NCI-H1105 treated with DMSO at 0.1 percent for 48 hours (cell line): Measurements from ENCODE around the gene UBE2J2.
"Not testable (repeated sequence)": the region's sequence is repeated elsewhere in the genome, so short reads cannot be mapped to it uniquely, and the experiment has no call there.

Experiments
- DNase-seq: peaks from one replicate; lab custom pipeline; 2025; lab: John Stamatoyannopoulos, UW

The UBE2J2 gene

DNA sequence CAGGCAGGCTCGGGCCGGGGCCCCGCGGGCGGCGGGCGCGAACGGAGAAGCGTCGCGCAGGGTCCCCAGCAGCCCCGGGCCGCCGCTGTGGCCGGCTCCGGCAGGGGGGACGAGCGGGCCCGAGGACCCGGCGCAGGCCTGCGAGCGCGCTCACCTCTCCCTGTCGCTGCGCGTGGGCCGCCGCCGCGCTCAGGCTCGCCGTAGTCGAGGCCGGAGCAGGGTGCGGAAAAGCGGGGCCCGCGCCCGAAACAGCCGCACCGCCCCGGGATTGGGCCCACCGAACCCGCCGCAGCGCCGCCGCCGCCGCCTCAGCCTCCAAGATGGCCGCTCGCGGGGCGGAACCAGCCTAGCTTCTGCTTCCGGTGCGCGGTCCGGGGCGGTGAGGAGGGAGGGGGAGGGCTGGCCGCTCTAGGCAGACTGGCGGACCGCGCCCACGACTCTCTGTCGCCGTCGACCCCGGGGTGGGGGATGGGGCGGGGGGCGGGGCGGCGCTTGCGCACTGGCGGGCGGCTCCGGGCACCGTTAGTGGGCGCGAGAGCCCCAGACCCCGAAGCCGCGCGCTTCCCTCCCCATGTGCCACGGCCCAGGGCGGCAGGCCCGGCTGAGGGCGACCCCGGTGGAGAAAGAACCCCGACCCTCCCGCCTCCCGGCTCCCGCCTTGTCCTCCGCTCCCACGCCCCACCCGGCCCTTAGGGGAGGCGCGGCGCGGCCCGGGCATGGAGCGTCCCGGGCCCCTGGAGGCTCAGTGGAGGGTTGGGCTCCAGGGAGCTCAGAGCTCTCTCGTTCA, at the start of gene UBE2J2:
UBE2J2 (minus strand) TSS at position 343 of the 787 bp plus-strand sequence. CDS start 5,862 bp downstream, outside the sequence.
- DNase-seq = peak; percentile 86

DNA sequence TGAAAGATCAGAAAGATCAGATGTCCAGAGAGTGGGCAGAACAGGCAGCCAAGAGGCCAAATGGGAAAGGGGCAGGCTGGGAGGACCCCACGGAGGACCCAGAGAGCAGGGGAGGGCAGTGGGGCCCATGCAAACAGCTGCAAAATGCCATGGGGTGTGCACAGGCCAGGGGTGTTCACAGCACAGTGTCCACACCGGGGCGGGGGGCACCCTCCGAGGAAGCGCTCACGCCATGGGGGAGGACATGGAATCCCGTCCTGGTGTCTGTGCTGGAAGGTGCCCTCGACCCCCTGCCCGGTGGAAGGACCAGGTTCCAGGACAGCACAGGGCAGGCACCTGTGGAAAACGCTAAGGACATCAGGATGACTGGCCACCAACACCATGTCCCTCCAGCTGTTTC, 49.3 kb upstream of the UBE2J2 start:
- no peak for DNase-seq

DNA sequence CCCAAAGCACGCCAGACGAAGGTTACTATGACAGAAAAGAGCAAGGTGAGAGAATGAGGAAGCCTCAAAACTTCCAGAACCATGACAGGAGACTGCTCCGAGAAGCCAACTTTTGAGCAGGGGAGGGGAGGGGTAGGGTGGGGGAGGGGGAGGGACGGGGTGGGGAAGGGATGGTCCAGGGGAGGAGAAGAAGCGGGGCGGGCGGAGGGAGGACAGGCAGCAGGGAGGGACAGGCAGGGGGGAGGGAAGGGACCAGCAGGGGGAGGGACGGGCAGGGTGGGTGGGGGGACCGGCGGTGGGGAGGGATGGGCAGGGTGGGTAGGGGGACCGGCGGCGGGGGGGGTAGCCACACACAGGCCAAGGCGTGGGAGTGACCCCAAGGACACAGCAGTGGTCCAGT, 48.8 kb upstream of the UBE2J2 start:
- DNase-seq = no peak

DNA sequence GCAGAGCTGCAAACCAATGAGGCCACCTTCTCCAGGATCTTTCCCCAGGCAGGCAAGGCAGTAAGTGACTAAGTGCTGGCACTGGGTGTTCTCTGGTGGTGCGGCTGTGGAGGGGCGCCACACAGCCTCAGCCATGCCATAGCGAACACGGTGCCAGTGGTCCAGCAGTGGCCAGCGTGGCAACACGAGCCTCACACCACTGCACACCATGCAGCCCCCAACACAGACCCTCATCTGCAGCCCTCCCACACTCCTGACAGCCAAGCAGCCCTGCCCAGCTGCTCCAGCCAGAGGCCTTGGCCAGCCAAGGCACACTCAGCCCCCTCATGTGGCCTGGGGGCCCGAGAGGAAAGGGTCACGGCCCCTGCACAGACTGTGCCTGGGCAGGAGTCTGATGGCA, 47.8 kb upstream of the UBE2J2 start:
- DNase-seq = no peak

DNA sequence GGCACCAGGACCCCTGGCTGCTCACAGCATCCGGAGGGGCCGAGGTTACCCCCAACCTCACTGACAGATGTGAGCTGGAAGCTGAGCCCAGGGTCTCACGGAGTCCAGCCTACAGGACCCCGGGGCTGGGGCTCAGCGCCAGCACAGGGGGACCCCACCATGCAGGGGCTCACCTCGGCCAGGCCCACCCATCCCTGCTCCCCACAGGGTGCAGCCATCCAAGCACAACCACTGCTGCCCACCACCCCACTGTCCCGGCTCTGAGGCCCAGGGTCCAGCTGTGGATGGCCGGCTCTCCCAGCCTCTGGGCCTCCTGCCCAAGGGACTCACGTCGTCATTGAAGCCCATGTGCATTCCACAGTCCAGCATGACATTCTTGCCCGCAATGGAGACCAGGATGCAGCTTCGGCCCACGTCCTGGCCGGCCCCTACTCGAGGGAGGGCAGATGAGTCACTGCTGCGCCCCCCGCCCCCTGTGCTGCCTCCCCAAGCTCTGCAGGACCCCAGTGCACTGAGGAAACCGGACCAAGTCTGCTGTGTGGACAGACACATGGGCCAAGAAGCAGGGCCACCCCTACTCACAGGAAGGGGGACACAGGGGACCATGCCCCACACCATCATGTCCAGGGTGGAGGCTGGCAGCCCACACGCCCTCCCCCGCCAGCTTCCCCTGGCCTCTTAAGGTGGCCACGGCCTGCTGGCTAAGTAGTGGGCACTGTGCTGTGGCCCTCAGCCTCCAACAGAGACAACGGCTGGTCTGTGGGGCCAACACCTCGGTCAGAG, 47.2 kb upstream of the UBE2J2 start:
- DNase-seq = no peak

DNA sequence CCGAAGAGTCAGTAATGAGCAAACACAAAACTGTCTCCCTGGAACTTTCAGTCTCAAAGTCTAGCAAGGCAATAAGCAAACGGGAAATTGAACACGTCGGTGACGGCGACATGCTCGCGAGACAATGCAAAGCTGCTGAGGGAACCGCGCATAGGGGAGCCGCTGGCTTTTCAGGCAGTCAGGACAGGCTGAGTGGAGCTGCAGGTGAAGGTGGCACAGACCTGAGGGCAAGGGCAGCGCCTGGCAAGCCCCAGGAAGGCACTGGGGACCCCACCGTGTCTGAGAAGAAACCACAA, 45.9 kb upstream of the UBE2J2 start:
- no peak for DNase-seq

DNA sequence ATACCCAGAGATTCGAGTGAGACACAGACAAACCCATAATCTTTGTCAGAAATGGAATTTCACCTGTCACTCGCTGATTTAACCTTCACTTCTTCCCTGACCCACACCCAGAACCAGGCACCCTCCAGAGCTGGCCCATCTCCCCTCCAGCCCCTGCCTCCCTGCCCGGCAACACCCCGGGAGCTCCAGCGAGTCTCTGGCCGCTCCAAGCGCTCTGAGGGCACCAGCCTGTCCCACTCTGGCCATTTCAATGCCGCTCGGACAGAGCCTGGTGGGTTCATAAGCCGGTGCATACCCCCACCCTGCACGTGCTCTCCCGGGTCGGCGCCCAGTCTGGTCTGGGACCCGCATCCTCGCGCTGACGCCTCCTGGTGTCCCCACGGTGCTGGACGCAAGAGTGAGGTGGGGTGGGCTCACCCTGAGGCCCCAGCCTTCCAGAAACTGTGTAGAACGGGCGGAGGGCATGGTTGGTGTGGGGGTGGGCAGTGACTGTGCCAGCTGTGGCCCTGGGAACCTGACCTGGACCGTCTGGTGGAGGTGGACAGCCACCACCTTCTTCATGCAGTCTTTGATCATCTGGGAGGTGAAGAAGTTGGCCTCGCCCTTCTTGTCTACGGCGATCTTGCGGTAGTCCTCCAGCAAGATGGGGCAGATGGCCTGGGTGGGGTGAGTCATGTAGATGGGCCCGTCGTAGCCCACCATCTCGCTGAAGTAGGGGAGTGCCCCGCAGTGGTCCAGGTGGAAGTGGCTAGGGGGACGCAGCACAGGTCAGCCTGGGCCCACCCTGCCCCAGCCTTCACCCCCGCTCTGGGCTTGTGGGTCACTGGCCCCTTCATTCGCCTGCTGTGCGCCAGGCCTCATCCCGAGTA, 45.4 kb upstream of the UBE2J2 start:
- DNase-seq = no peak

DNA sequence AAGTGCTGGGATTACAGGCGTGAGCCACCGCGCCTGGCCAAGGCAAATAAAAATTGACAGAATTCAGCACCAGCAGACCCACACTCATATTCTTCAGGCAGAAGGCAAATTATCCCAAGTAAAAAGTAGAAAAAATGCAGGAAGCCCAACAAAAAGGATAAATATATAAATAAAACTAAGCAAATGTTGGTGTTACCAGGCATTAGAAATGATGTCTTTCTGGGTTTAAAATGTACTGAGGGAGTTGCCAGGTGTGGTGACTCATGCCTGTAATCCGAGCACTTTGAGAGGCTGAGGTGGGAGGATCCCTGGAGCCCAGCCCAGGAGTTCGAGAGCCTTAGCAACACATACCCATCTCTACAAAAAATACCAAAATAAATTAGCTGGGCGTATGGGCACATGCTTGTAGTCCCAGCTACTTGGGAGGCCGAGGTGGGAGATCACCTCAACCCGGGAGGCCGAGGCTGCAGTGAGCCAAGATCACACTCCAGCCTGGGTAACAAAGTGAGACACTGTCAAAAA, 44.5 kb upstream of the UBE2J2 start:
- peak; percentile 66 for DNase-seq

DNA sequence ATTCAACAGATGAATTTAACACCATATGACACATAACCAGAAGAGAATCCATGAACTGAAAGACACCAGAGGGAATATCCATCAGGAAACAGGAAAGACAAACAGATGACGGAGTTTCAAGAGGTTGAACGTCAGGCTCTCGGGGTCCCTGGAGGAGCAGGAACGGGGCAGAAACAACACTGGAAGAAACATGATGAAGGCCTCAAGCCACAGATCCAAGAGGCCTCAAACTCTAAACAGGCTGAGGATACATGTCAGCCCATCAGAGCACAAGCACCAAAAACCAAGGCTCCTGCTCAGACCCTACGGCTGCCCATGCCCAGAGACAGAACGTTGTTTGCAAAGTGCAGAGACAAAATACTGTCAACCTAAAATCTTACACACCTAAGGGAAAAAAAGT, 43.8 kb upstream of the UBE2J2 start:
- DNase-seq = no peak

DNA sequence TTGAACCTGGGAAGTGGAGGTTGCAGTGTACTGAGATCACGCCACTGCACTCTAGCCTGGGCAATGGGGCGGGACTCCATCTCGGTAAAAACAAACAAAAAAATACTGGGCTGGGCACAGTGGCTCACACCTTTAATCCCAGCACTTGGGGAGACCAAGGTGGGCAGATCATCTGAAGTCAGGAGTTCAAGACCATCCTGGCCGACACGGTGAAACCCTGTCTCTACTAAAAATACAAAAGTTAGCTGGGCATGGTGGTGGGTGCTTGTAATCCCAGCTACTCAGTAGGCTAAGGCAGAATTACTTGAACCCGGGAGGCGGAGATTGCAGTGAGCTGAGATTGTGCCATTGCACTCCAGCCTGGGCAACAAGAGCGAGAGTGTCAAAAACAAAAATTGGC, 42.5 kb upstream of the UBE2J2 start:
- not testable (repeated sequence) for DNase-seq

DNA sequence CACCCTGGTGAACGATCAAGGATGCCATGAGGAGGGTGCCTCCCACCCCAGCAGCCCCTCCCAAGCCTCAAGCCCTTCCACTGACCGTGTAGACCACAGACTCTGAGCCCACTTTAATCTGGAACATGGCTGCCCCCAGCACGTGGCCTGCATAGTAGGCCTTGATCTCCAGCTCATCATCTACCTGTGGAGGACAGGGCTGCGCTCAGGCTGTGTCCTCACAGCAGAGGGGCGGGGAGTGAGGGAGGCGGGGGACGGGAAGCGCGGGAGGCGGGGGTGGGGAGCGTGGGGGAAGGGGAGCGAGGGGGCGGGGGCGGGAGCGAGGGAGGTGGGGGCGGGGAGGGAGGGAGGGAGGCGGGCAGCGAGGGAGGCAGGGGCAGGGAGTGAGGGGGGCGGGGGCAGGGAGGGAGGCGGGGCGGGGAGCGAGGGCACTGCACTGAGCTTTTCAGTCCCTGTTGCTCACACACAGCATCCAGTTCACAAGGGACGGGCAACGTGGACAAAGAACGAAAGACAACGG, 41.8 kb upstream of the UBE2J2 start:
- no peak for DNase-seq

DNA sequence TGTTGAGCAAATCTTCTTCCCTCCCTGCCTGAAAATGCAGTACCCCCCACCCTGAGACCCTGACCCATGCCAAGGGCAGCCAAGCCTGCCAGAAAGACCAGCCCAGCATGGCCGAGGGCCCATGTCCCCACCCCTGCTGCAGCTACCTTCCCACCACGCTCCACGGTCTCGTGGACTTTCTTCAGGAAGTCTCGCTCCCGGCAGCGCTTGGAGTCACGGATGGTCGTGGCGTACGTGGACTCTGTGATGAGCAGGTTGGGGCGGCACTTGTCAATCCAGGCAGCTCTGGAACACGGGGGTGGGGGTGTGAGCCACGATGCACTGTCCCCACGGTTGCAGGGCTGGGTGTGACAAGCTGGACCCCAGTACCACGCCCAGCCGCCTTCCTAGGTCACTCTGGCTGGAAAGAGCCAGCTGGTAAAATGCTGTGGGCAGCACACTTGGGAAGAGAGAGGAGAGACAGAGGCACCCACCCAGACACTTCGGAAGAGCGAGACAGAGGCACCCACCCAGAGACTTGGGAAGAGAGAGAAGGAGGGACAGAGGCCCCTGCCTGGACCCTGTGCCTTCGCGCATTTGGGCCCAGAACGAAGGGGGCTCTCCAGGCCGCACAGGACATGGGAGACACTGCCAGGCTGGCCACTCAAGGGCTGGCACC, 41.2 kb upstream of the UBE2J2 start:
- DNase-seq = no peak

DNA sequence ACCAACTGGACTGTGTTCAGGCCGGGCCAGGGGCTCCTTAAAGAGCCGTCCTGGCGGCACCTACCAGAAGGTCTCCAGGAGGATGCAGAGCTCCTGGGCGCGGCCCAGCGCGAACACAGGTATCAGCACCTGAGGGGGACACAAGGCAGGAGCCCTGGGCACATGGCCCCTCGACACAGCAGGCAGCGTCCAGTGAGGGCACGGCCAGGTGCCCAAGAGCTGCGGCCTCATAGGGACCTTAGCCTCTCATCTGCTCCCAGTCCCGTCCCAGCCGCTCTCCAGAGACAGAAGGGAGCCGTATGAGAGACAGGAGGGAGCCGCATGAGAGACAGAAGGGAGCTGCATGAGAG, 40.6 kb upstream of the UBE2J2 start:
- DNase-seq = no peak

DNA sequence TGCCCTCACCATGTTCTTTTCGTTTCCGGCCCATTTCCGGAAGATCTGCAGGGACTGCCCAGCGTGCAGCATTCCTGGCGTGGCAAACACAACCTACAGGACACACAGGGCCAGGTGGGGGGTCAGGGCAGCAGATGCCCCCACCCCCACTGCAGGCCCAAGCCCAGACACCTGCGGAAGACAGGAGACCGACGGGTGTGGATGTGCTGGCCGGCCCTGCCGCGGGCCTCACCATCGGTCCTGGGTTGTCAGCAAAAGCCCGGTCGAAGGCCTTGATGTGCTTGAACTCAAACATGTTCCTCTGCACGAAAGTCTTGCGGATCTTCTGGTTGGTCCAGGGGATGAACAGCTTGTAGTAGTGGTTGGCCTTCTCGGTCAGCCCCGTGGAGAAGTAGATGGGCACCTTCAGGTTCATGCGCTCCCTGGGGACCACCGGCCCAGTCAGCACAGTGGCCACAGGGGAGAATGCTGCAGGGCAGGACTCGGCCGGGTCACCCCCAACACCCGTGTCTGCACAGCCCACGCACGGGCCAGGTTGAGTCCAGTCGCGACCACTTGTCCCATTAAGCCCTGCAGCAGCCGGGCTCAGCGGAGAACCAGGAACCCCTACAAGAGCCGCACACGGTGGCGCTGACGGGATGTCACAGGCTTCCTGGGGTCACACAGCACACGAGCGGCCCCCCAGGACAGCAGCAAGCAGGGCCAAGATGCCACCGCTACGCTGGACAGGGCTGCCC, 40.0 kb upstream of the UBE2J2 start:
- no peak for DNase-seq

DNA sequence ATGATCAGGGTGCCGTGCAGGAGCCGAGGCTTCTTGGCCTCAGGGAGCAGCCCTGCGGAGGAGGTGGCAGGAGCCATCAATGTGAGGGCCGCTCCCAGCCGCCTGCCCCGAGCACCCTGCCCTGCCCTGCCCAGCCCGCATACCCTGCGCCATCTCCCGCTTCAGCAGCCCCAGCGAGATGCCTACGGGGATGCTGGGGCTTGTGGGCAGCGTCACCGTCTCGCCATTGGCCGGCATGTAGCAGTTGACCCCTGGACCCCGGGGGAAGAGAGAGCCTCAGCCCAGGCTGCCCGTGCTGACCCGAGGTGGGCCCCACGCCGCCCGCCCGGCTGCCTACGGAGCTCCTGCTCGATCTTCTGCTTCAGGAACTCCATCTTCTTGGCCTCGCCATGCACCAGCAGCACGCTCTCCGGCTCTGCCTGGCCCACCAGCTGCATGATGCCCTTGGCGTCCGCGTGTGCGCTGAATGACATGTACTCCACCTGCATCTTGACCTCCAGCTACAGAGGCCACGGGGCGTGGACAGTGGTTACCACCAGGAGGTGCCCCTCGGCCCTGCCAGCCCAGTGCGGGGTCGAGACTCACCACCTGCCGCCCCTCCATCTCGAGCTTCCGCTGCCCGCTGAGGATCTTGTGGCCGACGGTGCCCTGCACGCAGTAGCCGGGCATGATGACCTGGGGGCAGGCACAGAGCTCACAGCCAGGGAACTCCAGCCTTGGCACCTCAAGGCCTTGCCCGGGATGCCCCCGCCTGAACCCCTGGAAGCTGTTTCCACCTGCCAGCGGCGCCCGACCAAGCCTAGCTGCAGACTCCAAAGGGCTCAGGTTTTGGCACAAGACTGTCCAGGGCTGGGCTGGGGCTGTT, 39.0 kb upstream of the UBE2J2 start:
- no peak for DNase-seq

DNA sequence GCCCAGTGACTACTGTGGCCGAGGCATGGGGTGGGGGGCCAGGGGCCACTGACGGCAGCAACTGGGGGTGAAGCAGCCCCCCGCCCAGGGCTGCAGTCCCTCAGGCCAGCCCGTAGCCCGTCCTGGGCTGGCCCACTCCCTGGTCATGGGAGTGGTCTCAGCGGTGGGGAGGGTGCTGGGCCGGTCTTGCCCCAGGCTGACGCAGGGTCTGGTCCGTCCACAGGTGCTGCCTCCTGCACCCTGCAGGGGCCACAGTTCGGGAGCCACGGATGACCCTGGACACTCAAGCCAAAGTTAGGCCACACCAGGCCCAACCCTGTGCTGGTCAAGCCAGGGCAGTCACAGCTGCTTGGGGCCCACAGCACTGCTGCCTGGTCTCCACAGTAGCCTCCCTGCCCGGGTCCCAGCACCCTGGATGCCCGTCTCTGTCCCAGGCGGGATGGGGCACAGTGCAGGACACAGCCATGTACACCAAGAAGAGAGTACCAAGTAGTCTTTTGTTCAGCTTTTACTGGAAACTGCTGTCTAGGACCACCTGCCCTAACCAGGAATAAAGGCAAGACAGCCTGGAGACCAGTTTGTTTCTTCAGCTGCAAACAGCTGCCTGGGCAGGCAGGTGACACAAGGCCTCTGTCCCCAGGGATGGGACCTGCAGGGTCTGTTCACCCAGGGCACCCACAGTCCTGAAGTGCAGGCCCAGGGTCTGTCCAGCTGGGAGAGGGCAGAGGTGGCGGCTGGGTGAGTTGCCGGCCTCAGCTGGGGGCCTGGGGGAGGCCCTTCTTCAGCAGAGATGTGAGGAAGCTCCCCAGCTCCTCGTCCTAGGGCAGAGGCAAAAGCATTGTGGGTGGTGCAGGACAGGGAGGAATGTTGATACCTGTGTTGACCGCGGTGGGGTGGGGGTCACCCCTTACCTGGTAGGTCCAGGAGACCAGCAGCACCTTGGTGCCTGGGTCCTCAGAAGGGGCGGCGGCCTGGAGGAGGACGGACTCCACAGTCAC, 37.8 kb upstream of the UBE2J2 start:
- no peak for DNase-seq

DNA sequence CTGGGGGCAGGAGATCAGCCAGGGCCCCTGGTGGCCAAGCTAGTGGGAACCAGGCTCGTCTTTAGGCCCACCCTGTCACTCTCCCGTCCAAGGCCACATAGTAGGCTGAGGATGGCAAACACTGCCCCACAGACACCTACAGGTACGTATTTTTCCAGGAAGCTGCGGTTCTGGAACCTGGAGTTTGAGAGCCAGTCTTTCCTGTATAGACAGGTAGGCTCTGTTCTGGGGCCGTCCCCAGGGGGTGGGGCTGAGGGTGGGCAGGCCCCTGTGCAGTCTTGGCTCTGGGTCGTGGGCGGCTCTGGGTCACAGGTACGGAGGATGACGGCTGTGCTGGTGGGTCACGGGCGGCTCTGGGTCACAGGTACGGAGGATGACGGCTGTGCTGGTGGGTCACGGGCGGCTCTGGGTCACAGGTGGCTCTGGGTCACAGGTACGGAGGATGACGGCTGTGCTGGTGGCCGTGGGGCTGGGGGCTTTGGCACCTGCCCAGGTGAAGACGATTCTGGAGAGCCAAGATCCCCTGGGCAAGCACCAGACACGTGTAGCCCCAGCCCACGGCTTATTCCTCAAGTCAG, 36.9 kb upstream of the UBE2J2 start:
- DNase-seq = no peak

DNA sequence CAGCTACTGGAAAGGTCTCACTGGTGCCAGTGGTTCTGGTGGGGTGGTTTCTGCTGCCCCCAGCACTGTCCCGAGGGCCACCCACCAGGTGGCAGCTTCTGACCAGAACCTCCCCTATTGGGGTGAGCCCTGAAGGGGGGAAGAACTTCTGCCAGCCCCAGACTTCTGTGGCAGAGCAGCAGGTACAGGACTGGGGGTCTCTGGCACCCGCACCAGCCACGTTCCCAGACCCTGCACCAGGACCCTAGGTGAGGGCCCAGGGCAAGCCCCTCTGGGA, 36.4 kb upstream of the UBE2J2 start:
- DNase-seq = no peak
